Measurements from ENCODE around the gene UQCC5.

GRCh38 chr3:52570076-52570475 lies 33.7 kb downstream of the UQCC5 start:
- TF ChIP-seq POLR2A (IDR thresholded peaks at IDR 0.05; ENCODE audit: low read depth, low read length) (no peak), TAF1 (IDR thresholded peaks at IDR 0.05; ENCODE audit: borderline replicate concordance, low read depth, low read length) (no peak)
